Measurements from ENCODE around the gene OR6S1.

- no peak for TF ChIP-seq ARNTL (CRISPR knock-in tag; IDR thresholded peaks at IDR 0.05; ENCODE audit: borderline replicate concordance, low read depth)
- no peak for TF ChIP-seq BACH2 (CRISPR knock-in tag; IDR thresholded peaks at IDR 0.05; ENCODE audit: borderline replicate concordance)
- TF ChIP-seq CSRNP3 (CRISPR knock-in tag; IDR thresholded peaks at IDR 0.05), result no peak
- TF ChIP-seq CREB5 (CRISPR knock-in tag; IDR thresholded peaks at IDR 0.05; ENCODE audit: low read depth), result no peak
- TF ChIP-seq ZC3H10 (CRISPR knock-in tag; IDR thresholded peaks at IDR 0.05), result no peak
- TF ChIP-seq ESRRG (CRISPR knock-in tag; IDR thresholded peaks at IDR 0.05), result no peak
- TF ChIP-seq ZNF565 (CRISPR knock-in tag; conservative IDR thresholded peaks at IDR 0.05; ENCODE audit: low read depth), result no peak
- TF ChIP-seq ISL1 (CRISPR knock-in tag; IDR thresholded peaks at IDR 0.05), result no peak
- no peak for TF ChIP-seq ZFP30 (CRISPR knock-in tag; IDR thresholded peaks at IDR 0.05)
- TF ChIP-seq ZNF70 (CRISPR knock-in tag; IDR thresholded peaks at IDR 0.05), result no peak
- no peak for TF ChIP-seq ZNF8 (CRISPR knock-in tag; IDR thresholded peaks at IDR 0.05)
- no peak for TF ChIP-seq CSDC2 (CRISPR knock-in tag; IDR thresholded peaks at IDR 0.05)
- no peak for TF ChIP-seq ZFP3 (CRISPR knock-in tag; IDR thresholded peaks at IDR 0.05)
Measured at GRCh38 chr14:20680843-20681347, 39.4 kb upstream of the OR6S1 start.
